ENCODE measurements around the gene SMIM24.
"Not testable (repeated sequence)": the region's sequence is repeated elsewhere in the genome, so short reads cannot be mapped to it uniquely, and the experiment has no call there.

Gene SMIM24

GRCh38 chr19:3454656-3455392 is 25.5 kb downstream of the SMIM24 start:
- DNase-seq: no peak

- no peak for DNase-seq
Observed at GRCh38 chr19:3453840-3454239, 26.5 kb downstream of the SMIM24 start.

- not testable (repeated sequence) for DNase-seq
Observed at GRCh38 chr19:3452942-3453214, 27.4 kb downstream of the SMIM24 start.

- no peak for DNase-seq
Observed at GRCh38 chr19:3452171-3452941, 28.0 kb downstream of the SMIM24 start.

GRCh38 chr19:3451451-3451866 is 28.9 kb downstream of the SMIM24 start:
- DNase-seq: no peak

- DNase-seq: peak; percentile 30
Observed at GRCh38 chr19:3450796-3451411, 29.4 kb downstream of the SMIM24 start.

GRCh38 chr19:3448616-3449334 is 31.6 kb downstream of the SMIM24 start:
- no peak for DNase-seq

GRCh38 chr19:3446657-3447056 is 33.7 kb downstream of the SMIM24 start:
- not testable (repeated sequence) for DNase-seq

GRCh38 chr19:3444695-3445234 is 35.6 kb downstream of the SMIM24 start:
- DNase-seq: no peak

GRCh38 chr19:3443840-3444694 is 36.3 kb downstream of the SMIM24 start:
- DNase-seq: no peak

GRCh38 chr19:3442487-3443071 is 37.7 kb downstream of the SMIM24 start:
- no peak for DNase-seq

- no peak for DNase-seq
Observed at GRCh38 chr19:3441986-3442329, 38.4 kb downstream of the SMIM24 start.

- DNase-seq: no peak
Observed at GRCh38 chr19:3441089-3441985, 39.0 kb downstream of the SMIM24 start.

GRCh38 chr19:3440082-3440481 is 40.2 kb downstream of the SMIM24 start:
- peak; percentile 72 for DNase-seq

GRCh38 chr19:3434630-3435553 is 45.4 kb downstream of the SMIM24 start:
- DNase-seq: peak; percentile 96

GRCh38 chr19:3433805-3434540 is 46.4 kb downstream of the SMIM24 start:
- DNase-seq: no peak

- no peak for DNase-seq
Observed at GRCh38 chr19:3433313-3433712, 47.0 kb downstream of the SMIM24 start.

GRCh38 chr19:3431760-3432397 is 48.4 kb downstream of the SMIM24 start:
- no peak for DNase-seq

- DNase-seq: not testable (repeated sequence)
Observed at GRCh38 chr19:3430366-3430680, 50.0 kb downstream of the SMIM24 start.
